HepG2 (cell line): ENCODE results near the gene SARS2. TPM values are rescaled to one million over a fixed set of nuclear protein-coding genes. Genes with fewer than 3 reads are reported as not detected.

ENCODE experiments used
- ATF7-NPFF ChIP-seq: sonication (generic); formaldehyde crosslinking; IDR thresholded peaks from 2 replicates; pipeline ENCODE4 v1.8.1; 2023; ENCODE audit warnings: mild to moderate bottlenecking, low read depth, missing genetic modification reagents, moderate library complexity
- FOSL2 ChIP-seq: sonication (generic); formaldehyde crosslinking; IDR thresholded peaks from 2 replicates; pipeline ENCODE4 v1.4.0; 2020; ENCODE audit warnings: missing genetic modification reagents
- KDM1A ChIP-seq: IDR thresholded peaks from 2 replicates; pipeline ENCODE4 v1.6.1; 2016; ENCODE audit warnings: missing compliant biosample characterization
- MYNN ChIP-seq: sonication (generic); formaldehyde crosslinking; IDR thresholded peaks from 2 replicates; pipeline ENCODE4 v1.4.0; 2020; ENCODE audit warnings: mild to moderate bottlenecking, low read depth, missing genetic modification reagents
- NR2F6 ChIP-seq, 2 experiments: IDR thresholded peaks; 2 replicates each; pipeline ENCODE4 v1.6.1; 2016; ENCODE audit warnings: antibody characterized with exemption in 1 of 2, mild to moderate bottlenecking in 1 of 2
- SAFB2 ChIP-seq: sonication (generic); formaldehyde crosslinking; IDR thresholded peaks from 2 replicates; pipeline ENCODE4 v1.5.1; 2020; ENCODE audit warnings: missing genetic modification reagents, low read depth, mild to moderate bottlenecking, borderline replicate concordance
- SOX5 ChIP-seq: IDR thresholded peaks from 2 replicates; pipeline ENCODE4 v1.6.1; 2016; ENCODE audit warnings: borderline replicate concordance
- SP5 ChIP-seq: IDR thresholded peaks from 2 replicates; pipeline ENCODE4 v1.6.1; 2016; ENCODE audit warnings: low read depth, borderline replicate concordance
- ZNF343 ChIP-seq: sonication (generic); formaldehyde crosslinking; IDR thresholded peaks from 2 replicates; pipeline ENCODE4 v1.4.0; 2020; ENCODE audit warnings: mild to moderate bottlenecking, missing genetic modification reagents
- ZNF670 ChIP-seq: sonication (generic); formaldehyde crosslinking; IDR thresholded peaks from 2 replicates; pipeline ENCODE4 v1.8.0; 2022; ENCODE audit warnings: mild to moderate bottlenecking, missing genetic modification reagents, borderline replicate concordance
- ZSCAN20 ChIP-seq: sonication (generic); formaldehyde crosslinking; IDR thresholded peaks from 2 replicates; pipeline ENCODE4 v1.4.0; 2020; ENCODE audit warnings: missing genetic modification reagents, mild to moderate bottlenecking, borderline replicate concordance
- polyA plus RNA-seq, 8 experiments: library from polyadenylated mRNA; depleted of rRNA in 3 of 8; stranded (reverse) in 7 of 8; unstranded in 1 of 8; fragments of >200 nt; fragmentation: Illumina TruSeq in 4 of 8; extraction: Trizol in 4 of 8; gene quantifications; 2 replicates each; pipeline versions ENCODE4 v1.2.1 to v1.2.3, GENCODE V29; 2011 to 2016; ENCODE audit warnings: low read depth in 4 of 8, missing spikeins in 1 of 8, mixed read lengths in 1 of 8; ENCODE audit not compliant: insufficient read depth in 1 of 8
- total RNA-seq, 5 experiments: library from RNA; depleted of rRNA; stranded (reverse); fragments of >200 nt; fragmentation: Illumina TruSeq; extraction: Trizol; gene quantifications; 2 replicates each; pipeline ENCODE4 v1.2.3, GENCODE V29; 2016; ENCODE audit warnings: low read depth in 1 of 5
- TF ChIP-seq, protein P1 (sequence below): sonication (generic); formaldehyde crosslinking; IDR thresholded peaks from 2 replicates; pipeline ENCODE4 v1.5.0; 2020; ENCODE audit warnings: mild to moderate bottlenecking, missing genetic modification reagents
- TF ChIP-seq, protein P2 (sequence below): conservative IDR thresholded peaks from 2 replicates; pipeline ENCODE4 v1.6.1; 2018; ENCODE audit warnings: missing genetic modification reagents
- TF ChIP-seq, protein P3 (sequence below): sonication (generic); formaldehyde crosslinking; IDR thresholded peaks from 2 replicates; pipeline ENCODE4 v1.8.1; 2022; ENCODE audit warnings: low read depth, mild to moderate bottlenecking, missing genetic modification reagents
- TF ChIP-seq, protein P4 (sequence below): sonication (generic); formaldehyde crosslinking; IDR thresholded peaks from 2 replicates; pipeline ENCODE4 v1.4.0; 2020; ENCODE audit warnings: missing genetic modification reagents
- TF ChIP-seq, protein P5 (sequence below): sonication (generic); formaldehyde crosslinking; IDR thresholded peaks from 2 replicates; pipeline ENCODE4 v1.4.0; 2020; ENCODE audit warnings: missing genetic modification reagents, low read depth, mild to moderate bottlenecking, borderline replicate concordance
- TF ChIP-seq, protein P6 (sequence below): sonication (generic); formaldehyde crosslinking; IDR thresholded peaks from 2 replicates; pipeline ENCODE4 v1.4.0; 2020; ENCODE audit warnings: low read depth, mild to moderate bottlenecking, missing genetic modification reagents

The SARS2 gene
- total and polyA plus RNA-seq, 2 of the 13 experiments (the other 11 are each of a cell fraction or from before 2014, with no cell fraction given) = 40.0 to 48.6 TPM

DNA sequence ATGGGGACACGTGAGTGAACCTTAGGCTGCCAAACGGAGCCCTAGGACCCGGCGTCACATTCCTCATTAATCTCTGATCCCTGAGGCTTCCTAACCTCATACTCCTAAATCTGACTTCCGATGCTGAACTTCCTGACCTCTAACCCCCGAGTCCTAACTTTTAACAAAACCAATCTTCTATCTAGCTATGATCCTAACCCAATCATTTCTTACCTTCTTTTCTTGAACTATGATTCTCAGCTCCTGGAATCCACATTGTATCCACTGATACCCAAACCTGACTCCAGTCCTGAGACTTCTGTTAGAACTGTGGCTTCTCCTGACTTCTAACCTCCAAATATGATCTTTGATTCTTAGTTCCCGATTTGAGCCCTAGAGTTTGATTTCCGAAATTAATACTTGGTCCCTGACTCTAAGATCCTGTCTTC, 30.3 kb downstream of the SARS2 start (continued):
- TF ChIP-seq, protein P1, sequence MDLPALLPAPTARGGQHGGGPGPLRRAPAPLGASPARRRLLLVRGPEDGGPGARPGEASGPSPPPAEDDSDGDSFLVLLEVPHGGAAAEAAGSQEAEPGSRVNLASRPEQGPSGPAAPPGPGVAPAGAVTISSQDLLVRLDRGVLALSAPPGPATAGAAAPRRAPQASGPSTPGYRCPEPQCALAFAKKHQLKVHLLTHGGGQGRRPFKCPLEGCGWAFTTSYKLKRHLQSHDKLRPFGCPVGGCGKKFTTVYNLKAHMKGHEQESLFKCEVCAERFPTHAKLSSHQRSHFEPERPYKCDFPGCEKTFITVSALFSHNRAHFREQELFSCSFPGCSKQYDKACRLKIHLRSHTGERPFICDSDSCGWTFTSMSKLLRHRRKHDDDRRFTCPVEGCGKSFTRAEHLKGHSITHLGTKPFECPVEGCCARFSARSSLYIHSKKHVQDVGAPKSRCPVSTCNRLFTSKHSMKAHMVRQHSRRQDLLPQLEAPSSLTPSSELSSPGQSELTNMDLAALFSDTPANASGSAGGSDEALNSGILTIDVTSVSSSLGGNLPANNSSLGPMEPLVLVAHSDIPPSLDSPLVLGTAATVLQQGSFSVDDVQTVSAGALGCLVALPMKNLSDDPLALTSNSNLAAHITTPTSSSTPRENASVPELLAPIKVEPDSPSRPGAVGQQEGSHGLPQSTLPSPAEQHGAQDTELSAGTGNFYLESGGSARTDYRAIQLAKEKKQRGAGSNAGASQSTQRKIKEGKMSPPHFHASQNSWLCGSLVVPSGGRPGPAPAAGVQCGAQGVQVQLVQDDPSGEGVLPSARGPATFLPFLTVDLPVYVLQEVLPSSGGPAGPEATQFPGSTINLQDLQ (CRISPR knock-in tag) = no peak
- TF ChIP-seq SAFB2 = no peak
- TF ChIP-seq, protein P2, sequence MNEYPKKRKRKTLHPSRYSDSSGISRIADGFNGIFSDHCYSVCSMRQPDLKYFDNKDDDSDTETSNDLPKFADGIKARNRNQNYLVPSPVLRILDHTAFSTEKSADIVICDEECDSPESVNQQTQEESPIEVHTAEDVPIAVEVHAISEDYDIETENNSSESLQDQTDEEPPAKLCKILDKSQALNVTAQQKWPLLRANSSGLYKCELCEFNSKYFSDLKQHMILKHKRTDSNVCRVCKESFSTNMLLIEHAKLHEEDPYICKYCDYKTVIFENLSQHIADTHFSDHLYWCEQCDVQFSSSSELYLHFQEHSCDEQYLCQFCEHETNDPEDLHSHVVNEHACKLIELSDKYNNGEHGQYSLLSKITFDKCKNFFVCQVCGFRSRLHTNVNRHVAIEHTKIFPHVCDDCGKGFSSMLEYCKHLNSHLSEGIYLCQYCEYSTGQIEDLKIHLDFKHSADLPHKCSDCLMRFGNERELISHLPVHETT (CRISPR knock-in tag) = no peak
- no peak for TF ChIP-seq KDM1A
- TF ChIP-seq ZNF343 (CRISPR knock-in tag) = 0 out of 2 replicates have a peak, but pooled peaks have one; percentile 2
- TF ChIP-seq, protein P3, sequence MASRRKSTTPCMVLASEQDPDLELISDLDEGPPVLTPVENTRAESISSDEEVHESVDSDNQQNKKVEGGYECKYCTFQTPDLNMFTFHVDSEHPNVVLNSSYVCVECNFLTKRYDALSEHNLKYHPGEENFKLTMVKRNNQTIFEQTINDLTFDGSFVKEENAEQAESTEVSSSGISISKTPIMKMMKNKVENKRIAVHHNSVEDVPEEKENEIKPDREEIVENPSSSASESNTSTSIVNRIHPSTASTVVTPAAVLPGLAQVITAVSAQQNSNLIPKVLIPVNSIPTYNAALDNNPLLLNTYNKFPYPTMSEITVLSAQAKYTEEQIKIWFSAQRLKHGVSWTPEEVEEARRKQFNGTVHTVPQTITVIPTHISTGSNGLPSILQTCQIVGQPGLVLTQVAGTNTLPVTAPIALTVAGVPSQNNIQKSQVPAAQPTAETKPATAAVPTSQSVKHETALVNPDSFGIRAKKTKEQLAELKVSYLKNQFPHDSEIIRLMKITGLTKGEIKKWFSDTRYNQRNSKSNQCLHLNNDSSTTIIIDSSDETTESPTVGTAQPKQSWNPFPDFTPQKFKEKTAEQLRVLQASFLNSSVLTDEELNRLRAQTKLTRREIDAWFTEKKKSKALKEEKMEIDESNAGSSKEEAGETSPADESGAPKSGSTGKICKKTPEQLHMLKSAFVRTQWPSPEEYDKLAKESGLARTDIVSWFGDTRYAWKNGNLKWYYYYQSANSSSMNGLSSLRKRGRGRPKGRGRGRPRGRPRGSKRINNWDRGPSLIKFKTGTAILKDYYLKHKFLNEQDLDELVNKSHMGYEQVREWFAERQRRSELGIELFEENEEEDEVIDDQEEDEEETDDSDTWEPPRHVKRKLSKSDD (CRISPR knock-in tag) = no peak
- TF ChIP-seq NR2F6 (IDR thresholded peaks at IDR 0.05) = no peak
- TF ChIP-seq NR2F6 (CRISPR knock-in tag; IDR thresholded peaks at IDR 0.05) = peak; percentile 40; the same call in 1 of the 2 replicates
- TF ChIP-seq, protein P4, sequence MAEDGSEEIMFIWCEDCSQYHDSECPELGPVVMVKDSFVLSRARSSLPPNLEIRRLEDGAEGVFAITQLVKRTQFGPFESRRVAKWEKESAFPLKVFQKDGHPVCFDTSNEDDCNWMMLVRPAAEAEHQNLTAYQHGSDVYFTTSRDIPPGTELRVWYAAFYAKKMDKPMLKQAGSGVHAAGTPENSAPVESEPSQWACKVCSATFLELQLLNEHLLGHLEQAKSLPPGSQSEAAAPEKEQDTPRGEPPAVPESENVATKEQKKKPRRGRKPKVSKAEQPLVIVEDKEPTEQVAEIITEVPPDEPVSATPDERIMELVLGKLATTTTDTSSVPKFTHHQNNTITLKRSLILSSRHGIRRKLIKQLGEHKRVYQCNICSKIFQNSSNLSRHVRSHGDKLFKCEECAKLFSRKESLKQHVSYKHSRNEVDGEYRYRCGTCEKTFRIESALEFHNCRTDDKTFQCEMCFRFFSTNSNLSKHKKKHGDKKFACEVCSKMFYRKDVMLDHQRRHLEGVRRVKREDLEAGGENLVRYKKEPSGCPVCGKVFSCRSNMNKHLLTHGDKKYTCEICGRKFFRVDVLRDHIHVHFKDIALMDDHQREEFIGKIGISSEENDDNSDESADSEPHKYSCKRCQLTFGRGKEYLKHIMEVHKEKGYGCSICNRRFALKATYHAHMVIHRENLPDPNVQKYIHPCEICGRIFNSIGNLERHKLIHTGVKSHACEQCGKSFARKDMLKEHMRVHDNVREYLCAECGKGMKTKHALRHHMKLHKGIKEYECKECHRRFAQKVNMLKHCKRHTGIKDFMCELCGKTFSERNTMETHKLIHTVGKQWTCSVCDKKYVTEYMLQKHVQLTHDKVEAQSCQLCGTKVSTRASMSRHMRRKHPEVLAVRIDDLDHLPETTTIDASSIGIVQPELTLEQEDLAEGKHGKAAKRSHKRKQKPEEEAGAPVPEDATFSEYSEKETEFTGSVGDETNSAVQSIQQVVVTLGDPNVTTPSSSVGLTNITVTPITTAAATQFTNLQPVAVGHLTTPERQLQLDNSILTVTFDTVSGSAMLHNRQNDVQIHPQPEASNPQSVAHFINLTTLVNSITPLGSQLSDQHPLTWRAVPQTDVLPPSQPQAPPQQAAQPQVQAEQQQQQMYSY (CRISPR knock-in tag) = no peak
- TF ChIP-seq ATF7-NPFF (CRISPR knock-in tag) = no peak
- TF ChIP-seq FOSL2 (CRISPR knock-in tag) = no peak
- TF ChIP-seq SP5 (CRISPR knock-in tag) = no peak
- TF ChIP-seq, protein P5, sequence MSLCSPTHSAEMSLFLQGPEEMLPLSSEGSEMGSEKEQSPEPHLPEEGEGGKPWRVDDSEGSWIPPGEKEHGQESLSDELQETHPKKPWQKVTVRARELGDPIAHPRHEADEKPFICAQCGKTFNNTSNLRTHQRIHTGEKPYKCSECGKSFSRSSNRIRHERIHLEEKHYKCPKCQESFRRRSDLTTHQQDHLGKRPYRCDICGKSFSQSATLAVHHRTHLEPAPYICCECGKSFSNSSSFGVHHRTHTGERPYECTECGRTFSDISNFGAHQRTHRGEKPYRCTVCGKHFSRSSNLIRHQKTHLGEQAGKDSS (CRISPR knock-in tag) = no peak
- TF ChIP-seq ZNF670 (CRISPR knock-in tag) = no peak
- TF ChIP-seq, protein P6, sequence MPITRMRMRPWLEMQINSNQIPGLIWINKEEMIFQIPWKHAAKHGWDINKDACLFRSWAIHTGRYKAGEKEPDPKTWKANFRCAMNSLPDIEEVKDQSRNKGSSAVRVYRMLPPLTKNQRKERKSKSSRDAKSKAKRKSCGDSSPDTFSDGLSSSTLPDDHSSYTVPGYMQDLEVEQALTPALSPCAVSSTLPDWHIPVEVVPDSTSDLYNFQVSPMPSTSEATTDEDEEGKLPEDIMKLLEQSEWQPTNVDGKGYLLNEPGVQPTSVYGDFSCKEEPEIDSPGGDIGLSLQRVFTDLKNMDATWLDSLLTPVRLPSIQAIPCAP (CRISPR knock-in tag) = no peak
- TF ChIP-seq MYNN (CRISPR knock-in tag) = no peak
- TF ChIP-seq ZSCAN20 (CRISPR knock-in tag) = 0 out of 2 replicates have a peak, but pooled peaks have one; percentile 41
- no peak for TF ChIP-seq SOX5
